Mucosa of descending colon (tissue), 3 donors: Measurements from ENCODE around the gene PTPRM. TPM values are rescaled to one million over a fixed set of nuclear protein-coding genes. Genes with fewer than 3 reads are reported as not detected.

Source experiments
- ATAC-seq: fragments of 200-7000 bp; cut with Tn5 transposase; one replicate; pipeline ENCODE4 v1.9.1; 2020; ENCODE audit warnings: mild to moderate bottlenecking, moderate library complexity
- DNase-seq, 3 donors: peaks; one replicate each; pipeline ENCODE4 v3.0.0-alpha.2; 2020
- H3K36me3 ChIP-seq: fragments of 200-600 bp; one replicate; pipeline ENCODE4 v1.8.0; 2021; ENCODE audit warnings: low read depth, mild to moderate bottlenecking
- H3K4me1 ChIP-seq: fragments of 200-600 bp; one replicate; pipeline ENCODE4 v1.8.0; 2021; ENCODE audit warnings: low read depth, mild to moderate bottlenecking
- H3K4me3 ChIP-seq: fragments of 200-600 bp; one replicate; pipeline ENCODE4 v1.8.0; 2021; ENCODE audit warnings: mild to moderate bottlenecking
- H3K9me3 ChIP-seq: fragments of 200-600 bp; one replicate; pipeline ENCODE4 v1.8.0; 2021; ENCODE audit warnings: mild to moderate bottlenecking
- CTCF ChIP-seq: fragments of 200-600 bp; IDR thresholded peaks from one replicate; pipeline ENCODE4 v1.8.0; 2022; ENCODE audit warnings: antibody characterized with exemption, mild to moderate bottlenecking
- intact Hi-C, 2 donors: fragments of 100-400 bp; cut with DNase I in 1 of 2; cut with micrococcal nuclease in 1 of 2; formaldehyde crosslinking; loops; one replicate each; pipeline versions ENCODE4 v1.11.0 to v1.11.1; 2022; cut with DNase I, micrococcal nuclease
- total RNA-seq, 3 donors: library from RNA; stranded (reverse); fragmentation: NEBNext Ultra II Directional in 2 of 3; extraction: Animal tissue kit (Norgen Biotek cat#: 25700) in 2 of 3; gene quantifications; one replicate each; pipeline versions ENCODE4 v1.2.1 to v1.2.4, GENCODE V29; 2021 to 2023
- donor health status: DM: no; HTN: no; CAD: no; lungs with moderate emphysema.
- donor health status: DM: no; HTN: no; CAD: no.
- donor health status: DM: no; HTN: yes; CAD: no.

The PTPRM gene
- total RNA-seq, 3 donors from 2014 or later = 15.3 to 41.1 (median 19.6) TPM

DNA sequence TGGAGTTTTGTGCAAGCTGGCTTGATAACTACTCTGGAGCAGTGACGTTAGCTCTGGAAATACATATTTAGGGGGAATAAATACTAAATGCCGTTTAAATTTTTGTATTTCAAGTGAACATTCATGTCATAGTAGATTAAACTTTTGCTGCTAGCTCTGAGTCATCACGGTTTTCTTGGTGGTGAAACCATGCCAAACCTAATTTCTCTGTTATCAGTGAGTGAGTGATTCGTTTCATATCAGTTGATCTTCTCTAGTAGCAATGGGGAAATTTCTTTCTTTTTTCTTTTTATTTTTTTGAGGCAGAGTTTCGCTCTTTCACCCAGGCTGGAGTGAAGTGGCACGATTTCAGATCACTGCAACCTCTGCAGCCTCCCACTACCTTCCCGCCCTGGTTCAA is 211.1 kb downstream of the PTPRM start:
- TF ChIP-seq CTCF = no peak

GRCh38 chr18:7779211-7779610 is 212.1 kb downstream of the PTPRM start:
- intact Hi-C loops = no loop called here
- ATAC-seq (no peak), DNase-seq (no peak)
- Histone ChIP-seq H3K9me3 (no peaks in the 10 kb centered on the region), H3K36me3 (no peaks in the 10 kb centered on the region), H3K4me1 (no peaks in the 10 kb centered on the region), H3K4me3 (no peak overlapping the region)
- no peak for TF ChIP-seq CTCF

More for the DNA sequence above, 211.1 kb downstream of the PTPRM start:
- Histone ChIP-seq H3K36me3 (no peaks in the 10 kb centered on the region), H3K4me3 (no peak overlapping the region), H3K9me3 (no peaks in the 10 kb centered on the region), H3K4me1 (no peaks in the 10 kb centered on the region)
- ATAC-seq (no peak), DNase-seq (no peak)
- intact Hi-C loops = no loop called here

GRCh38 chr18:7784171-7784570 is 217.1 kb downstream of the PTPRM start:
- H3K4me1 ChIP-seq = no peaks in the 10 kb centered on the region
- no peaks in the 10 kb centered on the region for H3K36me3 ChIP-seq
- DNase-seq = no peak
- H3K9me3 ChIP-seq = no peaks in the 10 kb centered on the region
- H3K4me3 ChIP-seq = no peak overlapping the region
- no peak for ATAC-seq
- intact Hi-C loops = no loop called here
- no peak for TF ChIP-seq CTCF

DNA sequence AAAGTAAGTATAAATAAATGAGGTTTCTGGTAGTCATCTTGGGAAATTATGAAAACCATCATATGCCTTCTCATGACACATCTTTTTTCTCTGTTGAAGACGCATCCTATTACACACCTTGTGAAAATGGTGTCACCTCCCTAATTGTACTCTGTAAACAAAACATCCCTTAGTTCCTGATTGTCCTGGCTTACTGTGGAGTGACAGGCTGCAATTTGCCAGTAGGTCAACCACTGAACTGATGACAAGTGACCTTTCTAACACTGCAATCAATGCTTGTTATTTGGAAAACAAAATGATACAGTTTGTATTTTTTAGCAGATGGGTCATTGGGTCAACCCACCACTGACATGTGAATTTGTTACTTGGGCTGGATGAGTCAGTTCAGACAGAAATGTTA is 219.5 kb downstream of the PTPRM start:
- Histone ChIP-seq H3K36me3 (no peaks in the 10 kb centered on the region), H3K4me3 (no peak overlapping the region), H3K4me1 (no peaks in the 10 kb centered on the region), H3K9me3 (no peaks in the 10 kb centered on the region)
- intact Hi-C loops = no loop called here
- TF ChIP-seq CTCF = no peak
- no peak for DNase-seq
- no peak for ATAC-seq

GRCh38 chr18:7787339-7787738 is 220.2 kb downstream of the PTPRM start:
- no peak overlapping the region for H3K4me3 ChIP-seq
- intact Hi-C loops = no loop called here

More at GRCh38 chr18:7787339-7787738, 220.2 kb downstream of the PTPRM start:
- TF ChIP-seq CTCF = no peak
- H3K9me3 ChIP-seq = no peaks in the 10 kb centered on the region
- DNase-seq = no peak
- H3K4me1 ChIP-seq = no peaks in the 10 kb centered on the region
- H3K36me3 ChIP-seq = no peaks in the 10 kb centered on the region
- ATAC-seq = no peak
